H9 (cell line): Measurements from ENCODE around the gene PLA2G4E. TPM values are rescaled to one million over a fixed set of nuclear protein-coding genes. Genes with fewer than 3 reads are reported as not detected.
A peak's percentile ranks its signal among the peaks of the same experiment; 100 is the strongest.

Experiments
- DNase-seq: peaks from one replicate; pipeline ENCODE4 v3.0.0-alpha.2; 2017
- H2AFZ ChIP-seq: one replicate; pipeline ENCODE4 v1.6.1; 2013; ENCODE audit warnings: mild to moderate bottlenecking, low read length, control low read depth, moderate library complexity
- H2AK5ac ChIP-seq: 2 replicates; pipeline ENCODE4 v1.6.1; 2013; ENCODE audit warnings: low read length, control low read depth, mixed read lengths; ENCODE audit not compliant: insufficient read length
- H2BK120ac ChIP-seq: one replicate; pipeline ENCODE4 v1.6.1; 2013; ENCODE audit warnings: low read depth, mild to moderate bottlenecking, low read length, control low read depth, inconsistent platforms; ENCODE audit not compliant: poor library complexity, severe bottlenecking
- H2BK12ac ChIP-seq: 2 replicates; pipeline ENCODE4 v1.6.1; 2013; ENCODE audit warnings: low read length, control low read depth, mixed read lengths, low read depth; ENCODE audit not compliant: insufficient read length
- H2BK15ac ChIP-seq: 2 replicates; pipeline ENCODE4 v1.6.1; 2013; ENCODE audit warnings: low read depth, low read length, control low read depth
- H2BK20ac ChIP-seq: one replicate; pipeline ENCODE4 v1.6.1; 2013; ENCODE audit warnings: low read depth, mild to moderate bottlenecking, low read length, control low read depth, inconsistent platforms; ENCODE audit not compliant: poor library complexity, severe bottlenecking
- H2BK5ac ChIP-seq: 2 replicates; pipeline ENCODE4 v1.6.1; 2013; ENCODE audit warnings: low read length, control low read depth, mixed read lengths; ENCODE audit not compliant: insufficient read length
- H3K14ac ChIP-seq: 2 replicates; pipeline ENCODE4 v1.6.1; 2013; ENCODE audit warnings: low read length, control low read depth; ENCODE audit not compliant: insufficient read depth
- H3K18ac ChIP-seq: 2 replicates; pipeline ENCODE4 v1.6.1; 2013; ENCODE audit warnings: low read depth, mild to moderate bottlenecking, mixed read lengths, low read length, control low read depth; ENCODE audit not compliant: insufficient read length
- H3K23ac ChIP-seq: 2 replicates; pipeline ENCODE4 v1.6.1; 2013; ENCODE audit warnings: low read length, control low read depth, mixed read lengths, low read depth; ENCODE audit not compliant: insufficient read length
- H3K23me2 ChIP-seq: 2 replicates; pipeline ENCODE4 v1.6.1; 2013; ENCODE audit warnings: low read depth, mild to moderate bottlenecking, mixed read lengths, low read length, control low read depth; ENCODE audit not compliant: insufficient read length, poor library complexity, severe bottlenecking
- H3K27ac ChIP-seq: 2 replicates; pipeline ENCODE4 v1.5.1; 2013; ENCODE audit warnings: low read length, control low read depth, mixed read lengths, low read depth; ENCODE audit not compliant: insufficient read length
- H3K27me3 ChIP-seq: 2 replicates; pipeline ENCODE4 v1.6.1; 2013; ENCODE audit warnings: low read length, control low read depth, inconsistent platforms; ENCODE audit not compliant: insufficient read depth
- H3K4ac ChIP-seq: 2 replicates; pipeline ENCODE4 v1.6.1; 2013; ENCODE audit warnings: low read depth, mild to moderate bottlenecking, control low read depth, inconsistent platforms, low read length, moderate library complexity
- H3K4me1 ChIP-seq: 2 replicates; pipeline ENCODE4 v1.6.1; 2013; ENCODE audit warnings: low read length, control low read depth, inconsistent platforms; ENCODE audit not compliant: insufficient read depth
- H3K4me2 ChIP-seq: 2 replicates; pipeline ENCODE4 v1.6.1; 2013; ENCODE audit warnings: low read length, control low read depth, mixed read lengths; ENCODE audit not compliant: insufficient read length, insufficient read depth
- H3K56ac ChIP-seq: 2 replicates; pipeline ENCODE4 v1.6.1; 2013; ENCODE audit warnings: low read depth, mild to moderate bottlenecking, mixed read lengths, low read length, control low read depth; ENCODE audit not compliant: insufficient read length
- H3K79me1 ChIP-seq: 2 replicates; pipeline ENCODE4 v1.6.1; 2013; ENCODE audit warnings: low read depth, mild to moderate bottlenecking, moderate library complexity, low read length, control low read depth, inconsistent platforms; ENCODE audit not compliant: insufficient read depth, poor library complexity, severe bottlenecking
- H3K79me2 ChIP-seq: 2 replicates; pipeline ENCODE4 v1.6.1; 2013; ENCODE audit warnings: low read length, control low read depth, inconsistent platforms; ENCODE audit not compliant: insufficient read depth
- H3K9ac ChIP-seq: 2 replicates; pipeline ENCODE4 v1.6.1; 2013; ENCODE audit warnings: low read length, control low read depth, mixed read lengths; ENCODE audit not compliant: insufficient read length; ENCODE audit errors: extremely low read depth
- H3K9me3 ChIP-seq: one replicate; pipeline ENCODE4 v1.6.1; 2013; ENCODE audit warnings: low read depth, low read length, inconsistent platforms; ENCODE audit not compliant: control insufficient read depth
- H3T11ph ChIP-seq: one replicate; pipeline ENCODE4 v1.6.1; 2013; ENCODE audit warnings: mild to moderate bottlenecking, low read length, control low read depth, inconsistent platforms
- H4K20me1 ChIP-seq: one replicate; pipeline ENCODE4 v1.6.1; 2013; ENCODE audit not compliant: control insufficient read depth, insufficient read length, insufficient read depth
- H4K5ac ChIP-seq: 2 replicates; pipeline ENCODE4 v1.6.1; 2013; ENCODE audit warnings: low read depth, mild to moderate bottlenecking, mixed read lengths, low read length, control low read depth; ENCODE audit not compliant: insufficient read length
- H4K8ac ChIP-seq: replicated peaks from 2 replicates; pipeline ENCODE4 v1.6.1; 2013; ENCODE audit warnings: low read length, control low read depth, mixed read lengths, low read depth; ENCODE audit not compliant: insufficient read length
- H4K91ac ChIP-seq: 2 replicates; pipeline ENCODE4 v1.6.1; 2013; ENCODE audit warnings: low read depth, mild to moderate bottlenecking, moderate library complexity, mixed read lengths, low read length, control low read depth; ENCODE audit not compliant: insufficient read length
- H3K27ac Mint-ChIP-seq, 3 experiments: 2 replicates in 2 of 3; 3 replicates in 1 of 3; pipeline ENCODE4 v1.8.0; 2020 to 2021; ENCODE audit warnings: mixed read lengths in 3 of 3, mild to moderate bottlenecking in 1 of 3, moderate library complexity in 1 of 3
- H3K27me3 Mint-ChIP-seq: 2 replicates; pipeline ENCODE4 v1.8.0; 2021; ENCODE audit warnings: low read depth, mild to moderate bottlenecking, moderate library complexity, mixed read lengths
- H3K36me3 Mint-ChIP-seq, 3 experiments: 2 replicates in 2 of 3; 3 replicates in 1 of 3; pipeline ENCODE4 v1.8.0; 2020 to 2021; ENCODE audit warnings: low read depth in 3 of 3, mixed read lengths in 3 of 3; ENCODE audit not compliant: insufficient read depth in 1 of 3
- H3K4me1 Mint-ChIP-seq, 2 experiments: 2 replicates each; pipeline ENCODE4 v1.8.0; 2020; ENCODE audit warnings: mixed read lengths in 2 of 2
- H3K4me3 Mint-ChIP-seq, 2 experiments: 2 replicates in 1 of 2; 3 replicates in 1 of 2; pipeline ENCODE4 v1.8.0; 2020 to 2021; ENCODE audit warnings: mild to moderate bottlenecking in 2 of 2, mixed read lengths in 2 of 2, moderate library complexity in 1 of 2
- H3K9me3 Mint-ChIP-seq, 2 experiments: 2 replicates in 1 of 2; 3 replicates in 1 of 2; pipeline ENCODE4 v1.8.0; 2020; ENCODE audit warnings: mild to moderate bottlenecking in 2 of 2, mixed read lengths in 2 of 2, moderate library complexity in 1 of 2
- WGBS: extraction: QIAGEN DNeasy Blood & Tissue Kit; methylation state at CpG from one replicate; pipeline ENCODE4 v1.1.7; 2013; ENCODE audit warnings: missing lambda C conversion rate, low lambda C conversion rate, mixed read lengths; ENCODE audit not compliant: insufficient read length; ENCODE audit errors: extremely low coverage; 5-methylcytosine and 5-hydroxymethylcytosine counted together
- total RNA-seq: library from RNA; stranded (reverse); gene quantifications from 2 replicates; pipeline ENCODE4 v1.2.1, GENCODE V29; 2021
- TF ChIP-seq, protein P1 (sequence below): fragments of 200-600 bp; sonication (generic); conservative IDR thresholded peaks from 3 replicates; pipeline ENCODE4 v1.8.0; 2021; ENCODE audit warnings: antibody characterized with exemption, mild to moderate bottlenecking

Gene PLA2G4E
- total RNA-seq, 1 experiment from 2014 or later, result not detected

- H2BK12ac ChIP-seq, result no peak overlapping the region
- no peak overlapping the region for H3K18ac ChIP-seq
- WGBS, result no CpG with 5 or more reads among the region's 11 CpGs
- H4K5ac ChIP-seq, result no peak overlapping the region
- peak; percentile 22 for DNase-seq
- Mint-ChIP-seq H3K4me1 (peaks cover 11 to 33% of the 10 kb centered on the region in 2 experiments), H3K4me3 (no peak overlapping the region), H3K27me3 (no peaks in the 10 kb centered on the region), H3K36me3 (peaks cover 7 to 25% (median 12%) of the 10 kb centered on the region in 3 experiments; a peak in 6 of 7 replicates), H3K9me3 (no peaks in the 10 kb centered on the region), H3K27ac (no peak overlapping the region; a peak in 2 of 7 replicates)
- H2BK120ac ChIP-seq, result no peak overlapping the region
- H4K20me1 ChIP-seq, result no peaks in the 10 kb centered on the region
- H3T11ph ChIP-seq, result no peak overlapping the region
- H3K27me3 ChIP-seq, result no peaks in the 10 kb centered on the region
- H4K8ac ChIP-seq, result no peak overlapping the region
- no peak overlapping the region for H2BK20ac ChIP-seq
- no peak overlapping the region for H2AK5ac ChIP-seq
- H3K9ac ChIP-seq, result no peak overlapping the region
- no peaks in the 10 kb centered on the region for H3K79me2 ChIP-seq
- no peak overlapping the region for H3K56ac ChIP-seq
- no peak overlapping the region for H2BK5ac ChIP-seq
- no peaks in the 10 kb centered on the region for H3K23me2 ChIP-seq
- no peaks in the 10 kb centered on the region for H3K4me1 ChIP-seq
- no peak overlapping the region for H4K91ac ChIP-seq
- H3K14ac ChIP-seq, result no peak overlapping the region
- TF ChIP-seq, protein P1, sequence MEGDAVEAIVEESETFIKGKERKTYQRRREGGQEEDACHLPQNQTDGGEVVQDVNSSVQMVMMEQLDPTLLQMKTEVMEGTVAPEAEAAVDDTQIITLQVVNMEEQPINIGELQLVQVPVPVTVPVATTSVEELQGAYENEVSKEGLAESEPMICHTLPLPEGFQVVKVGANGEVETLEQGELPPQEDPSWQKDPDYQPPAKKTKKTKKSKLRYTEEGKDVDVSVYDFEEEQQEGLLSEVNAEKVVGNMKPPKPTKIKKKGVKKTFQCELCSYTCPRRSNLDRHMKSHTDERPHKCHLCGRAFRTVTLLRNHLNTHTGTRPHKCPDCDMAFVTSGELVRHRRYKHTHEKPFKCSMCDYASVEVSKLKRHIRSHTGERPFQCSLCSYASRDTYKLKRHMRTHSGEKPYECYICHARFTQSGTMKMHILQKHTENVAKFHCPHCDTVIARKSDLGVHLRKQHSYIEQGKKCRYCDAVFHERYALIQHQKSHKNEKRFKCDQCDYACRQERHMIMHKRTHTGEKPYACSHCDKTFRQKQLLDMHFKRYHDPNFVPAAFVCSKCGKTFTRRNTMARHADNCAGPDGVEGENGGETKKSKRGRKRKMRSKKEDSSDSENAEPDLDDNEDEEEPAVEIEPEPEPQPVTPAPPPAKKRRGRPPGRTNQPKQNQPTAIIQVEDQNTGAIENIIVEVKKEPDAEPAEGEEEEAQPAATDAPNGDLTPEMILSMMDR, result no peak
- no peak overlapping the region for H2BK15ac ChIP-seq
- no peak overlapping the region for H2AFZ ChIP-seq
- H3K27ac ChIP-seq, result no peak overlapping the region
- H3K79me1 ChIP-seq, result no peaks in the 10 kb centered on the region
- no peaks in the 10 kb centered on the region for H3K9me3 ChIP-seq
- H3K4me2 ChIP-seq, result no peak overlapping the region
- H3K4ac ChIP-seq, result no peak overlapping the region
- H3K23ac ChIP-seq, result no peak overlapping the region
These were observed 75.1 kb downstream of the PLA2G4E start for GRCh38 chr15:41945731-41946130.
